ENCODE measurements around the gene STING1. TPM values are rescaled to one million over a fixed set of nuclear protein-coding genes. Genes with fewer than 3 reads are reported as not detected.
A peak's percentile ranks its signal among the peaks of the same experiment; 100 is the strongest.

STING1 gene
- total RNA-seq, 1 experiment from 2014 or later: 1.6 TPM

DNA sequence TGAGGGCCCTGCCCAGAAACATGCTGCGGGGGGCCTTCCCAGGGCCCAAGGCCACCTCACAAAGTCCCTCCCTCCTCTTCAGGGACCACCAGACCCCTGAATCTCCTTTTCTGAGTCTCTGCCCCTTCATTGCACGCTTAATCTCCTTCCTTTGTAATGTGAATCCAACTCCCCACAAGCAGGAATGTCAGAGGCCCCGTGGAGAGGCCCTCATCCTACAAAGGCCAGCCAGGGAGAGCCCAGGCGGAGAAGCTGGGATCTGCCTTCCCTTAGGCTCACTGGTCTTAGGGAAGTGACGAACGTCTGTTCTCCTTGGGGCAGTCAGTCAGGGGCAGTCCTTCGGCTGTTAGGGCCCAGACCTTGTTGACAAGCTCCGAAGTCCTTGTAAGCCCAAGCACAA lies 9.5 kb downstream of the STING1 start:
- H3K27me3 Mint-ChIP-seq (ENCODE audit: low read depth): peaks cover 4% of the 10 kb centered on the region; the same call in 1 of the 2 replicates
- peak; percentile 86 for ATAC-seq

DNA sequence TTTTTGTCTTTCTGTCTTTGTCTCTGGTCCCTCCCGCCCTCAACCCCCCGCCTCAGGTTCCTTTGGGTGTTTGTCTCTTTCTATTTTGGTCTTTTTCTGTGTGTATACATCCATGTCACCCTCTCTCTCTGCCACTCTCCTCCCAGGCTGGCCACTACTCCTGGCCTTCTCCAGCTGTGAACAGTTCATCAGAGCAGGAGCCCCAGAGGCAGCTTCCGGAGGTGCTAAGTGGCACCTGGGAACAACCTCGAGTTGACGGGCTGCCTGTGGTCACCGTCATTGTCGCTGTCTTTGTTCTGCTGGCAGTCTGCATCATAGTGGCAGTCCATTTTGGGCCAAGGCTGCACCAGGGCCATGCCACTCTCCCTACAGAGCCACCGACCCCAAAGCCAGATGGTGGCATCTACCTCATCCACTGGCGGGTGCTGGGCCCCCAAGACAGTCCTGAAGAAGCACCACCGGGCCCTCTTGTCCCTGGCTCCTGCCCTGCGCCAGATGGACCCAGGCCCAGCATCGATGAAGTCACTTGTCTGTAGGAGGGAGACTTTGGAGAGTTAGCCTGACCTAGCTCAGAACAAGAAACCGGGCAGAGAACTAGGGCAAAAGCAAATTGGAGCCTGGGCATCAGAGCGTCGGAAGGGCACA lies 10.1 kb downstream of the STING1 start:
- ATAC-seq (no peak), DNase-seq (ENCODE audit: low spot score) (no peak)
- H3K4me1 Mint-ChIP-seq: peaks cover 33% of the 10 kb centered on the region
- ChIA-PET CTCF (interaction anchor here (0.6 to 2.0 kb wide), 5 partner anchors 10 to 879 kb away, joined by 3 to 6 read pairs (median 3); partner anchors contain the start of genes DNAJC18 and ECSCR), POLR2A (interaction anchor here (1.2 to 1.5 kb wide), 2 partner anchors 10 to 33 kb away, joined by 3 to 7 read pairs; partner anchors contain the start of gene DNAJC18)
- H3K27ac Mint-ChIP-seq: no peak overlapping the region
- H3K36me3 Mint-ChIP-seq: no peaks in the 10 kb centered on the region
- H3K4me3 Mint-ChIP-seq: no peak overlapping the region
- H3K27me3 Mint-ChIP-seq (ENCODE audit: low read depth): peaks cover 4% of the 10 kb centered on the region; the same call in 1 of the 2 replicates
- TF ChIP-seq NR2C2 (CRISPR knock-in tag; IDR thresholded peaks at IDR 0.05): no peak
- TF ChIP-seq, protein P1, sequence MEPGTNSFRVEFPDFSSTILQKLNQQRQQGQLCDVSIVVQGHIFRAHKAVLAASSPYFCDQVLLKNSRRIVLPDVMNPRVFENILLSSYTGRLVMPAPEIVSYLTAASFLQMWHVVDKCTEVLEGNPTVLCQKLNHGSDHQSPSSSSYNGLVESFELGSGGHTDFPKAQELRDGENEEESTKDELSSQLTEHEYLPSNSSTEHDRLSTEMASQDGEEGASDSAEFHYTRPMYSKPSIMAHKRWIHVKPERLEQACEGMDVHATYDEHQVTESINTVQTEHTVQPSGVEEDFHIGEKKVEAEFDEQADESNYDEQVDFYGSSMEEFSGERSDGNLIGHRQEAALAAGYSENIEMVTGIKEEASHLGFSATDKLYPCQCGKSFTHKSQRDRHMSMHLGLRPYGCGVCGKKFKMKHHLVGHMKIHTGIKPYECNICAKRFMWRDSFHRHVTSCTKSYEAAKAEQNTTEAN (CRISPR knock-in tag; IDR thresholded peaks at IDR 0.05): no peak
- no peak for TF ChIP-seq ZNF263 (CRISPR knock-in tag; IDR thresholded peaks at IDR 0.05; ENCODE audit: low read depth)
- no peak for TF ChIP-seq SOX15 (CRISPR knock-in tag; IDR thresholded peaks at IDR 0.05)
- TF ChIP-seq SMAD4 (CRISPR knock-in tag; IDR thresholded peaks at IDR 0.05): no peak
- TF ChIP-seq, protein P2, sequence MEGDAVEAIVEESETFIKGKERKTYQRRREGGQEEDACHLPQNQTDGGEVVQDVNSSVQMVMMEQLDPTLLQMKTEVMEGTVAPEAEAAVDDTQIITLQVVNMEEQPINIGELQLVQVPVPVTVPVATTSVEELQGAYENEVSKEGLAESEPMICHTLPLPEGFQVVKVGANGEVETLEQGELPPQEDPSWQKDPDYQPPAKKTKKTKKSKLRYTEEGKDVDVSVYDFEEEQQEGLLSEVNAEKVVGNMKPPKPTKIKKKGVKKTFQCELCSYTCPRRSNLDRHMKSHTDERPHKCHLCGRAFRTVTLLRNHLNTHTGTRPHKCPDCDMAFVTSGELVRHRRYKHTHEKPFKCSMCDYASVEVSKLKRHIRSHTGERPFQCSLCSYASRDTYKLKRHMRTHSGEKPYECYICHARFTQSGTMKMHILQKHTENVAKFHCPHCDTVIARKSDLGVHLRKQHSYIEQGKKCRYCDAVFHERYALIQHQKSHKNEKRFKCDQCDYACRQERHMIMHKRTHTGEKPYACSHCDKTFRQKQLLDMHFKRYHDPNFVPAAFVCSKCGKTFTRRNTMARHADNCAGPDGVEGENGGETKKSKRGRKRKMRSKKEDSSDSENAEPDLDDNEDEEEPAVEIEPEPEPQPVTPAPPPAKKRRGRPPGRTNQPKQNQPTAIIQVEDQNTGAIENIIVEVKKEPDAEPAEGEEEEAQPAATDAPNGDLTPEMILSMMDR (IDR thresholded peaks at IDR 0.05): no peak
- TF ChIP-seq, protein P3, sequence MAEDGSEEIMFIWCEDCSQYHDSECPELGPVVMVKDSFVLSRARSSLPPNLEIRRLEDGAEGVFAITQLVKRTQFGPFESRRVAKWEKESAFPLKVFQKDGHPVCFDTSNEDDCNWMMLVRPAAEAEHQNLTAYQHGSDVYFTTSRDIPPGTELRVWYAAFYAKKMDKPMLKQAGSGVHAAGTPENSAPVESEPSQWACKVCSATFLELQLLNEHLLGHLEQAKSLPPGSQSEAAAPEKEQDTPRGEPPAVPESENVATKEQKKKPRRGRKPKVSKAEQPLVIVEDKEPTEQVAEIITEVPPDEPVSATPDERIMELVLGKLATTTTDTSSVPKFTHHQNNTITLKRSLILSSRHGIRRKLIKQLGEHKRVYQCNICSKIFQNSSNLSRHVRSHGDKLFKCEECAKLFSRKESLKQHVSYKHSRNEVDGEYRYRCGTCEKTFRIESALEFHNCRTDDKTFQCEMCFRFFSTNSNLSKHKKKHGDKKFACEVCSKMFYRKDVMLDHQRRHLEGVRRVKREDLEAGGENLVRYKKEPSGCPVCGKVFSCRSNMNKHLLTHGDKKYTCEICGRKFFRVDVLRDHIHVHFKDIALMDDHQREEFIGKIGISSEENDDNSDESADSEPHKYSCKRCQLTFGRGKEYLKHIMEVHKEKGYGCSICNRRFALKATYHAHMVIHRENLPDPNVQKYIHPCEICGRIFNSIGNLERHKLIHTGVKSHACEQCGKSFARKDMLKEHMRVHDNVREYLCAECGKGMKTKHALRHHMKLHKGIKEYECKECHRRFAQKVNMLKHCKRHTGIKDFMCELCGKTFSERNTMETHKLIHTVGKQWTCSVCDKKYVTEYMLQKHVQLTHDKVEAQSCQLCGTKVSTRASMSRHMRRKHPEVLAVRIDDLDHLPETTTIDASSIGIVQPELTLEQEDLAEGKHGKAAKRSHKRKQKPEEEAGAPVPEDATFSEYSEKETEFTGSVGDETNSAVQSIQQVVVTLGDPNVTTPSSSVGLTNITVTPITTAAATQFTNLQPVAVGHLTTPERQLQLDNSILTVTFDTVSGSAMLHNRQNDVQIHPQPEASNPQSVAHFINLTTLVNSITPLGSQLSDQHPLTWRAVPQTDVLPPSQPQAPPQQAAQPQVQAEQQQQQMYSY (CRISPR knock-in tag; IDR thresholded peaks at IDR 0.05): no peak
- TF ChIP-seq, protein P4, sequence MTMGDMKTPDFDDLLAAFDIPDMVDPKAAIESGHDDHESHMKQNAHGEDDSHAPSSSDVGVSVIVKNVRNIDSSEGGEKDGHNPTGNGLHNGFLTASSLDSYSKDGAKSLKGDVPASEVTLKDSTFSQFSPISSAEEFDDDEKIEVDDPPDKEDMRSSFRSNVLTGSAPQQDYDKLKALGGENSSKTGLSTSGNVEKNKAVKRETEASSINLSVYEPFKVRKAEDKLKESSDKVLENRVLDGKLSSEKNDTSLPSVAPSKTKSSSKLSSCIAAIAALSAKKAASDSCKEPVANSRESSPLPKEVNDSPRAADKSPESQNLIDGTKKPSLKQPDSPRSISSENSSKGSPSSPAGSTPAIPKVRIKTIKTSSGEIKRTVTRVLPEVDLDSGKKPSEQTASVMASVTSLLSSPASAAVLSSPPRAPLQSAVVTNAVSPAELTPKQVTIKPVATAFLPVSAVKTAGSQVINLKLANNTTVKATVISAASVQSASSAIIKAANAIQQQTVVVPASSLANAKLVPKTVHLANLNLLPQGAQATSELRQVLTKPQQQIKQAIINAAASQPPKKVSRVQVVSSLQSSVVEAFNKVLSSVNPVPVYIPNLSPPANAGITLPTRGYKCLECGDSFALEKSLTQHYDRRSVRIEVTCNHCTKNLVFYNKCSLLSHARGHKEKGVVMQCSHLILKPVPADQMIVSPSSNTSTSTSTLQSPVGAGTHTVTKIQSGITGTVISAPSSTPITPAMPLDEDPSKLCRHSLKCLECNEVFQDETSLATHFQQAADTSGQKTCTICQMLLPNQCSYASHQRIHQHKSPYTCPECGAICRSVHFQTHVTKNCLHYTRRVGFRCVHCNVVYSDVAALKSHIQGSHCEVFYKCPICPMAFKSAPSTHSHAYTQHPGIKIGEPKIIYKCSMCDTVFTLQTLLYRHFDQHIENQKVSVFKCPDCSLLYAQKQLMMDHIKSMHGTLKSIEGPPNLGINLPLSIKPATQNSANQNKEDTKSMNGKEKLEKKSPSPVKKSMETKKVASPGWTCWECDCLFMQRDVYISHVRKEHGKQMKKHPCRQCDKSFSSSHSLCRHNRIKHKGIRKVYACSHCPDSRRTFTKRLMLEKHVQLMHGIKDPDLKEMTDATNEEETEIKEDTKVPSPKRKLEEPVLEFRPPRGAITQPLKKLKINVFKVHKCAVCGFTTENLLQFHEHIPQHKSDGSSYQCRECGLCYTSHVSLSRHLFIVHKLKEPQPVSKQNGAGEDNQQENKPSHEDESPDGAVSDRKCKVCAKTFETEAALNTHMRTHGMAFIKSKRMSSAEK (CRISPR knock-in tag; IDR thresholded peaks at IDR 0.05; ENCODE audit: borderline replicate concordance): no peak
- TF ChIP-seq NFATC4 (CRISPR knock-in tag; IDR thresholded peaks at IDR 0.05): no peak
- H3K9me3 Mint-ChIP-seq: no peaks in the 10 kb centered on the region

More for the DNA sequence above, 9.5 kb downstream of the STING1 start:
- H3K4me3 Mint-ChIP-seq: no peak overlapping the region
- H3K36me3 Mint-ChIP-seq: no peaks in the 10 kb centered on the region
- no peak for TF ChIP-seq ZNF396 (CRISPR knock-in tag; IDR thresholded peaks at IDR 0.05; ENCODE audit: borderline replicate concordance)
- TF ChIP-seq MXD4 (CRISPR knock-in tag; IDR thresholded peaks at IDR 0.05; ENCODE audit: borderline replicate concordance): no peak
- peaks cover 33% of the 10 kb centered on the region for H3K4me1 Mint-ChIP-seq
- CTCF ChIA-PET: interaction anchor here (0.6 to 2.0 kb wide), 8 partner anchors 9 to 880 kb away, joined by 3 to 6 read pairs (median 3); partner anchors contain the start of genes DNAJC18, ECSCR and STING1
- DNase-seq (ENCODE audit: low spot score): peak; percentile 68
- H3K27ac Mint-ChIP-seq: peak overlapping the region; percentile 60
- H3K9me3 Mint-ChIP-seq: no peaks in the 10 kb centered on the region
- POLR2A ChIA-PET: interaction anchor here (1.2 to 1.5 kb wide), 2 partner anchors 9 to 34 kb away, joined by 3 to 7 read pairs; partner anchors contain the start of gene DNAJC18
